HepG2 (cell line): ENCODE data around the gene CBLN3. TPM values are rescaled to one million over a fixed set of nuclear protein-coding genes. Genes with fewer than 3 reads are reported as not detected.

Experiments
- AKAP8 ChIP-seq: sonication (generic); formaldehyde crosslinking; IDR thresholded peaks from 2 replicates; pipeline ENCODE4 v1.5.1; 2020; ENCODE audit warnings: mild to moderate bottlenecking, missing genetic modification reagents
- BCL6 ChIP-seq: IDR thresholded peaks from 2 replicates; pipeline ENCODE4 v1.6.1; 2016; ENCODE audit warnings: missing genetic modification reagents, missing compliant biosample characterization
- CENPBD1 ChIP-seq: sonication (generic); formaldehyde crosslinking; IDR thresholded peaks from 2 replicates; pipeline ENCODE4 v1.8.0; 2022; ENCODE audit warnings: missing genetic modification reagents, low read depth, mild to moderate bottlenecking, borderline replicate concordance
- CREM ChIP-seq, 2 experiments: sonication (generic) in 1 of 2; formaldehyde crosslinking in 1 of 2; IDR thresholded peaks; 2 replicates each; pipeline versions ENCODE4 v1.4.0 to v1.6.1; 2016 to 2020; ENCODE audit warnings: antibody characterized with exemption in 1 of 2, mild to moderate bottlenecking in 1 of 2, missing genetic modification reagents in 1 of 2
- HCFC1 ChIP-seq: fragments of 150-350 bp; IDR thresholded peaks from 2 replicates; pipeline ENCODE4 v1.6.1; 2014; ENCODE audit warnings: low read depth, low read length
- HHEX ChIP-seq: IDR thresholded peaks from 2 replicates; pipeline ENCODE4 v1.6.1; 2016; ENCODE audit warnings: control low read depth
- JUNB ChIP-seq: sonication (generic); formaldehyde crosslinking; IDR thresholded peaks from 2 replicates; pipeline ENCODE4 v1.8.0; 2022; ENCODE audit warnings: missing genetic modification reagents, mild to moderate bottlenecking, borderline replicate concordance
- MEIS2 ChIP-seq: sonication (generic); formaldehyde crosslinking; IDR thresholded peaks from 2 replicates; pipeline ENCODE4 v1.9.0; 2021; ENCODE audit warnings: mild to moderate bottlenecking, missing genetic modification reagents
- MNT ChIP-seq: fragments of 450-650 bp; IDR thresholded peaks from 2 replicates; pipeline ENCODE4 v1.6.1; 2016
- MTF1 ChIP-seq: sonication (generic); formaldehyde crosslinking; IDR thresholded peaks from 2 replicates; pipeline ENCODE4 v1.5.0; 2020; ENCODE audit warnings: missing genetic modification reagents
- PRDM4 ChIP-seq: sonication (generic); formaldehyde crosslinking; IDR thresholded peaks from 2 replicates; pipeline ENCODE4 v1.9.0; 2021; ENCODE audit warnings: missing genetic modification reagents, borderline replicate concordance
- SCMH1 ChIP-seq: sonication (generic); formaldehyde crosslinking; IDR thresholded peaks from 2 replicates; pipeline ENCODE4 v1.9.0; 2021; ENCODE audit warnings: missing genetic modification reagents, mild to moderate bottlenecking, borderline replicate concordance
- SETDB1 ChIP-seq: sonication (generic); formaldehyde crosslinking; IDR thresholded peaks from 2 replicates; pipeline ENCODE4 v1.5.1; 2020; ENCODE audit warnings: missing genetic modification reagents, mild to moderate bottlenecking, borderline replicate concordance
- STAT5B ChIP-seq: sonication (generic); formaldehyde crosslinking; IDR thresholded peaks from 2 replicates; pipeline ENCODE4 v1.4.0; 2020; ENCODE audit warnings: missing genetic modification reagents
- TRIM24 ChIP-seq: sonication (generic); formaldehyde crosslinking; IDR thresholded peaks from 2 replicates; pipeline ENCODE4 v1.8.0; 2022; ENCODE audit warnings: mild to moderate bottlenecking, missing genetic modification reagents
- YEATS2 ChIP-seq: sonication (generic); formaldehyde crosslinking; IDR thresholded peaks from 2 replicates; pipeline ENCODE4 v1.4.0; 2020; ENCODE audit warnings: missing genetic modification reagents, borderline replicate concordance
- ZBTB7A ChIP-seq: sonication (generic); formaldehyde crosslinking; IDR thresholded peaks from 2 replicates; pipeline ENCODE4 v1.8.0; 2022; ENCODE audit warnings: mild to moderate bottlenecking, missing genetic modification reagents
- ZKSCAN8 ChIP-seq: IDR thresholded peaks from 2 replicates; pipeline ENCODE4 v1.6.1; 2016; ENCODE audit warnings: borderline replicate concordance, missing genetic modification reagents, missing compliant biosample characterization
- ZMAT3 ChIP-seq: sonication (generic); formaldehyde crosslinking; conservative IDR thresholded peaks from 2 replicates; pipeline ENCODE4 v1.7.0; 2021; ENCODE audit warnings: missing genetic modification reagents
- ZMYM3 ChIP-seq: sonication (generic); formaldehyde crosslinking; IDR thresholded peaks from 2 replicates; pipeline ENCODE4 v1.5.1; 2020; ENCODE audit warnings: mild to moderate bottlenecking, missing genetic modification reagents
- ZNF891 ChIP-seq: sonication (generic); formaldehyde crosslinking; IDR thresholded peaks from 2 replicates; pipeline ENCODE4 v1.5.0; 2020; ENCODE audit warnings: mild to moderate bottlenecking, missing genetic modification reagents
- ZXDC ChIP-seq: sonication (generic); formaldehyde crosslinking; IDR thresholded peaks from 2 replicates; pipeline ENCODE4 v1.5.0; 2020; ENCODE audit warnings: mild to moderate bottlenecking, missing genetic modification reagents
- polyA plus RNA-seq, 8 experiments: library from polyadenylated mRNA; depleted of rRNA in 3 of 8; stranded (reverse) in 7 of 8; unstranded in 1 of 8; fragments of >200 nt; fragmentation: Illumina TruSeq in 4 of 8; extraction: Trizol in 4 of 8; gene quantifications; 2 replicates each; pipeline versions ENCODE4 v1.2.1 to v1.2.3, GENCODE V29; 2011 to 2016; ENCODE audit warnings: low read depth in 4 of 8, missing spikeins in 1 of 8, mixed read lengths in 1 of 8; ENCODE audit not compliant: insufficient read depth in 1 of 8
- total RNA-seq, 5 experiments: library from RNA; depleted of rRNA; stranded (reverse); fragments of >200 nt; fragmentation: Illumina TruSeq; extraction: Trizol; gene quantifications; 2 replicates each; pipeline ENCODE4 v1.2.3, GENCODE V29; 2016; ENCODE audit warnings: low read depth in 1 of 5

The CBLN3 gene
- total and polyA plus RNA-seq, 2 of the 13 experiments (the other 11 are each of a cell fraction or from before 2014, with no cell fraction given), result 0.66 to 0.98 TPM

- TF ChIP-seq YEATS2 (peak; percentile 63; the same call in 1 of the 2 replicates), CREM (IDR thresholded peaks at IDR 0.05) (no peak), CREM (CRISPR knock-in tag; IDR thresholded peaks at IDR 0.05) (no peak), CENPBD1 (no peak), ZMAT3 (CRISPR knock-in tag) (no peak; the same call in none of the 2 replicates), TRIM24 (no peak), PRDM4 (CRISPR knock-in tag) (no peak), MNT (no peak), BCL6 (CRISPR knock-in tag) (peak; percentile 45; the same call in 1 of the 2 replicates), SETDB1 (CRISPR knock-in tag) (no peak), MEIS2 (CRISPR knock-in tag) (0 out of 2 replicates have a peak, but pooled peaks have one; percentile 15), STAT5B (no peak; the same call in 1 of the 2 replicates), MTF1 (CRISPR knock-in tag) (no peak), ZBTB7A (CRISPR knock-in tag) (no peak), ZNF891 (CRISPR knock-in tag) (no peak), ZMYM3 (CRISPR knock-in tag) (no peak; the same call in 1 of the 2 replicates), AKAP8 (peak; percentile 84), HHEX (peak; percentile 75), HCFC1 (0 out of 2 replicates have a peak, but pooled peaks have one; percentile 19), ZKSCAN8 (peak; percentile 87; the same call in 1 of the 2 replicates), SCMH1 (CRISPR knock-in tag) (no peak), ZXDC (no peak), JUNB (CRISPR knock-in tag) (no peak)
These were observed 2.2 kb upstream of the CBLN3 start (continued) for GRCh38 chr14:24431569-24432258.
